T-cell (primary cell): ENCODE data around the gene ERMARD. TPM values are rescaled to one million over a fixed set of nuclear protein-coding genes. Genes with fewer than 3 reads are reported as not detected.
A peak's percentile ranks its signal among the peaks of the same experiment; 100 is the strongest.

Source experiments
- ATAC-seq, 4 experiments: fragments of 200-7000 bp in 3 of 4; fragments of 150-1000 bp in 1 of 4; cut with Tn5 transposase; replicated peaks in 1 of 4; 1 replicate in 3 of 4; 2 replicates in 1 of 4; pipeline ENCODE4 v1.10.0; 2021; ENCODE audit warnings: moderate library complexity in 3 of 4, mild to moderate bottlenecking in 2 of 4, moderate number of reproducible peaks in 1 of 4
- CTCF ChIA-PET, 2 donors: fragments of 300-600 bp; sonication (Branson Sonifier 250); formaldehyde crosslinking; loops; one replicate each; lab custom pipeline; 2022; ENCODE audit warnings: antibody characterized with exemption in 2 of 2; lab: Charles Lee
- POLR2A ChIA-PET, 2 donors: fragments of 300-600 bp; sonication (Branson Sonifier 250); formaldehyde crosslinking; loops; one replicate each; lab custom pipeline; 2022; ENCODE audit warnings: antibody characterized with exemption in 2 of 2; lab: Charles Lee
- DNase-seq, 35 experiments: peaks; one replicate each; pipeline versions ENCODE4 v3.0.0 to v3.0.0-alpha.2; 2013 to 2023
- H3K27ac ChIP-seq: one replicate; pipeline ENCODE4 v1.5.1; 2013; ENCODE audit warnings: low read length
- H3K27me3 ChIP-seq, 2 experiments: replicated peaks in 1 of 2; 1 replicate in 1 of 2; 2 replicates in 1 of 2; pipeline versions ENCODE4 v1.6.1 to v1.7.0; 2013; ENCODE audit warnings: low read length in 1 of 2, mixed read lengths in 1 of 2; ENCODE audit not compliant: control insufficient read depth in 2 of 2, insufficient read depth in 2 of 2; ENCODE audit errors: extremely low read depth in 1 of 2
- H3K36me3 ChIP-seq, 2 donors: 1 replicate in 1 of 2; 2 replicates in 1 of 2; pipeline versions ENCODE4 v1.6.1 to v1.7.0; 2013; ENCODE audit warnings: low read length in 1 of 2; ENCODE audit not compliant: control insufficient read depth in 2 of 2, insufficient read depth in 1 of 2; ENCODE audit errors: extremely low read depth in 1 of 2
- H3K4me1 ChIP-seq, 2 experiments: 1 replicate in 1 of 2; 2 replicates in 1 of 2; pipeline versions ENCODE4 v1.6.1 to v1.7.0; 2013; ENCODE audit warnings: low read length in 2 of 2, mixed read lengths in 1 of 2; ENCODE audit not compliant: insufficient read depth in 2 of 2, control insufficient read depth in 1 of 2; ENCODE audit errors: extremely low read depth in 1 of 2
- H3K4me3 ChIP-seq, 2 donors: 1 replicate in 1 of 2; 2 replicates in 1 of 2; pipeline versions ENCODE4 v1.5.1 to v1.7.0; 2013; ENCODE audit warnings: mild to moderate bottlenecking in 2 of 2, low read length in 1 of 2, moderate library complexity in 1 of 2; ENCODE audit not compliant: control insufficient read depth in 1 of 2; ENCODE audit errors: extremely low read depth in 1 of 2
- H3K9me3 ChIP-seq: 2 replicates; pipeline ENCODE4 v1.7.0; 2013
- H3K27ac Mint-ChIP-seq, 2 donors: one replicate each; pipeline ENCODE4 v1.8.0; 2020 to 2021; ENCODE audit warnings: mild to moderate bottlenecking in 2 of 2, mixed read lengths in 2 of 2
- H3K27me3 Mint-ChIP-seq, 2 donors: one replicate each; pipeline ENCODE4 v1.8.0; 2021 to 2022; ENCODE audit warnings: mixed read lengths in 2 of 2
- H3K36me3 Mint-ChIP-seq: one replicate; pipeline ENCODE4 v1.8.0; 2021; ENCODE audit warnings: mixed read lengths
- H3K4me1 Mint-ChIP-seq, 3 donors: one replicate each; pipeline ENCODE4 v1.8.0; 2020 to 2022; ENCODE audit warnings: mixed read lengths in 3 of 3, mild to moderate bottlenecking in 1 of 3
- H3K4me3 Mint-ChIP-seq, 3 donors: one replicate each; pipeline ENCODE4 v1.8.0; 2020 to 2022; ENCODE audit warnings: mild to moderate bottlenecking in 3 of 3, mixed read lengths in 3 of 3, moderate library complexity in 3 of 3
- H3K9me3 Mint-ChIP-seq, 3 donors: one replicate each; pipeline ENCODE4 v1.8.0; 2020 to 2022; ENCODE audit warnings: mixed read lengths in 3 of 3
- WGBS: methylation state at CpG from one replicate; pipeline ENCODE4 v1.1.5; 2013; ENCODE audit warnings: missing lambda C conversion rate; ENCODE audit not compliant: insufficient coverage; 5-methylcytosine and 5-hydroxymethylcytosine counted together
- total RNA-seq, 35 experiments: library from RNA in 6 of 35; stranded (reverse) in 6 of 35; fragments of 120-200 nt in 1 of 35; gene quantifications; one replicate each; pipeline versions ENCODE4 v1.2.1 to v1.2.4 and lab custom pipeline; 2013 to 2026

The ERMARD gene
- total RNA-seq, 5 donors from 2014 or later (not counting 1 experiment from before 2014, with no cell fraction given), result 24.7 to 35.7 (median 29.9) TPM

- Mint-ChIP-seq H3K36me3 (no peaks in the 10 kb centered on the region), H3K27me3 (peaks cover 30 to 38% of the 10 kb centered on the region in 2 donors), H3K27ac (no peak overlapping the region), H3K4me3 (peak overlapping the region in 1 of 3 donors; percentile 42), H3K4me1 (peaks cover 51 to 55% (median 52%) of the 10 kb centered on the region in 3 donors), H3K9me3 (peaks cover 0 to 4% (median 0%) of the 10 kb centered on the region in 3 donors)
- Histone ChIP-seq H3K27ac (no peak overlapping the region), H3K4me3 (no peak overlapping the region), H3K4me1 (peaks cover 15 to 59% of the 10 kb centered on the region in 2 experiments), H3K36me3 (no peaks in the 10 kb centered on the region), H3K27me3 (peaks cover 0 to 39% of the 10 kb centered on the region in 2 experiments), H3K9me3 (no peaks in the 10 kb centered on the region)
- DNase-seq (no peak), ATAC-seq (no peak)
- ChIA-PET POLR2A (no interaction called here), CTCF (interaction anchor here (1.5 to 5.3 kb wide), 3 partner anchors 14 to 725 kb away, joined by 6 to 44 read pairs (median 11); no protein-coding TSS in a partner anchor)
Observed at GRCh38 chr6:169804427-169804826, 53.0 kb downstream of the ERMARD start.

GRCh38 chr6:169805242-169805838, 53.9 kb downstream of the ERMARD start:
- Histone ChIP-seq H3K4me1 (peaks cover 15 to 60% of the 10 kb centered on the region in 2 experiments), H3K4me3 (no peak overlapping the region), H3K27ac (no peak overlapping the region), H3K9me3 (no peaks in the 10 kb centered on the region), H3K27me3 (peaks cover 0 to 41% of the 10 kb centered on the region in 2 experiments), H3K36me3 (no peaks in the 10 kb centered on the region)
- no peak overlapping the region for H3K27ac Mint-ChIP-seq
- peak in 2 of 4 experiments; percentile 10 to 40 for ATAC-seq
- CTCF ChIA-PET, result interaction anchor here (0.5 to 5.3 kb wide), 4 partner anchors 14 to 458 kb away, joined by 3 to 44 read pairs (median 4); no protein-coding TSS in a partner anchor
- H3K9me3 Mint-ChIP-seq, result peaks cover 0 to 4% (median 0%) of the 10 kb centered on the region in 3 donors
- 11% methylated on average over 7 of the region's 7 CpGs for WGBS
- peak in 1 of 35 experiments; percentile 41 for DNase-seq
- H3K4me1 Mint-ChIP-seq, result peaks cover 54 to 64% (median 59%) of the 10 kb centered on the region in 3 donors
- POLR2A ChIA-PET, result interaction anchor here in 1 of 2 donors (0.6 kb wide), 1 partner anchor 77 kb away, joined by 3 read pairs; no protein-coding TSS in a partner anchor
- H3K27me3 Mint-ChIP-seq, result peaks cover 33 to 42% of the 10 kb centered on the region in 2 donors
- peak overlapping the region in 1 of 3 donors; percentile 42 for H3K4me3 Mint-ChIP-seq
- no peaks in the 10 kb centered on the region for H3K36me3 Mint-ChIP-seq

DNA sequence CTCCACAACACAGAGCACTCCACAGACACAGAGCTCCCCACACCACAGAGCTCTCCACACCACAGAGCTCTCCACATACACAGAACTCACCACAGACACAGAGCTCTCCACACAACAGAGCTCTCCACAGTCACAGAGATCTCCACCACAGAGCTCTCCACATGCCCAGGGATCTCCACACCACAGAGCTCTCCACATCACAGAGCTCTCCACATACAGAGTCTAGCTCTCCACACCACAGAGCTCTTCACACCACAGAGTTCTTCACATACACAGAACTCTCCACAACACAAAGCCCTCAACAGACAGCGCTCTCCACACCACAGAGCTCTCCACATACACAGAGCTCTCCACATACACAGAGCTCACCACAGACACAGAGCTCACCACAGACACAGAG, 55.3 kb downstream of the ERMARD start:
- Histone ChIP-seq H3K4me1 (peaks cover 15 to 63% of the 10 kb centered on the region in 2 experiments), H3K9me3 (no peaks in the 10 kb centered on the region), H3K36me3 (no peaks in the 10 kb centered on the region), H3K27ac (no peak overlapping the region), H3K4me3 (no peak overlapping the region), H3K27me3 (peaks cover 0 to 41% of the 10 kb centered on the region in 2 experiments)
- Mint-ChIP-seq H3K27ac (peak overlapping the region in 1 of 2 donors; percentile 13), H3K27me3 (peaks cover 29 to 41% of the 10 kb centered on the region in 2 donors), H3K36me3 (no peaks in the 10 kb centered on the region), H3K4me3 (peak overlapping the region in 1 of 3 donors; percentile 42), H3K9me3 (peaks cover 0 to 4% (median 0%) of the 10 kb centered on the region in 3 donors), H3K4me1 (peaks cover 56 to 69% (median 59%) of the 10 kb centered on the region in 3 donors)
- DNase-seq (peak in 16 of 35 experiments; percentile 12 to 65 (median 28)), ATAC-seq (peak in 3 of 4 experiments; percentile 36 to 64 (median 39))
- WGBS, result no CpG with 5 or more reads among the region's 1 CpG
- ChIA-PET POLR2A (no interaction called here), CTCF (interaction anchor here (0.9 to 5.3 kb wide), 5 partner anchors 16 to 723 kb away, joined by 3 to 44 read pairs (median 3); no protein-coding TSS in a partner anchor)

DNA sequence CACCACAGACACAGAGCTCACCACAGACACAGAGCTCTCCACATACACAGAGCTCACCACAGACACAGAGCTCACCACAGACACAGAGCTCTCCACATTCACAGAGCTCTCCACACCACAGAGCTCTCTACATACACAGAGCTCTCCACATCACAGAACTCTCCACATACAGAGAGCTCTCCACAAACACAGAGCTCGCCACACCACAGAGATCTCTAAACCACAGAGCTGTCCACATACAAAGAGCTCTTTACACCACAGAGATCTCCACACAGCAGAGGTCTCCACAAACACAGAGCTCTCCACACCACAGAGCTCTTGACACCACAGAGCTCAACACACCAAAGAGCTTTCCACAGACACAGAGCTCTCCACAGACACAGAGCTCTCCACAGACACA, 55.8 kb downstream of the ERMARD start:
- peak in 2 of 4 experiments; percentile 23 to 42 for ATAC-seq
- no peaks in the 10 kb centered on the region for H3K36me3 ChIP-seq
- Mint-ChIP-seq H3K27me3 (peaks cover 29 to 39% of the 10 kb centered on the region in 2 donors), H3K36me3 (no peaks in the 10 kb centered on the region), H3K4me3 (peak overlapping the region in 1 of 3 donors; percentile 42), H3K27ac (peak overlapping the region; percentile 12 to 66), H3K4me1 (peaks cover 56 to 69% (median 59%) of the 10 kb centered on the region in 3 donors), H3K9me3 (peaks cover 0 to 4% (median 0%) of the 10 kb centered on the region in 3 donors)
- peaks cover 0 to 41% of the 10 kb centered on the region in 2 experiments for H3K27me3 ChIP-seq
- 0% methylated on average over 1 of the region's 1 CpG for WGBS
- ChIA-PET CTCF (interaction anchor here (0.5 to 5.3 kb wide), 5 partner anchors 12 to 106 kb away, joined by 3 to 44 read pairs (median 3); no protein-coding TSS in a partner anchor), POLR2A (no interaction called here)
- no peak overlapping the region for H3K4me3 ChIP-seq
- H3K27ac ChIP-seq, result peak overlapping the region; percentile 34
- DNase-seq, result peak in 8 of 35 experiments; percentile 11 to 55 (median 24)
- H3K4me1 ChIP-seq, result peaks cover 15 to 63% of the 10 kb centered on the region in 2 experiments
- H3K9me3 ChIP-seq, result no peaks in the 10 kb centered on the region

- POLR2A ChIA-PET, result no interaction called here
- CTCF ChIA-PET, result interaction anchor here in 1 of 2 donors (0.5 to 5.3 kb wide), 2 partner anchors 11 to 18 kb away, joined by 3 to 44 read pairs; no protein-coding TSS in a partner anchor
- Mint-ChIP-seq H3K36me3 (no peaks in the 10 kb centered on the region), H3K4me3 (peak overlapping the region in 1 of 3 donors; percentile 42), H3K27ac (peak overlapping the region; percentile 5 to 66), H3K9me3 (peaks cover 0 to 4% (median 0%) of the 10 kb centered on the region in 3 donors), H3K27me3 (peaks cover 29 to 37% of the 10 kb centered on the region in 2 donors), H3K4me1 (peaks cover 52 to 65% (median 57%) of the 10 kb centered on the region in 3 donors)
- WGBS, result 84% methylated on average over 4 of the region's 9 CpGs
- no peaks in the 10 kb centered on the region for H3K36me3 ChIP-seq
- H3K4me3 ChIP-seq, result no peak overlapping the region
- DNase-seq, result no peak
- peaks cover 0 to 41% of the 10 kb centered on the region in 2 experiments for H3K27me3 ChIP-seq
- no peaks in the 10 kb centered on the region for H3K9me3 ChIP-seq
- H3K4me1 ChIP-seq, result peaks cover 14 to 60% of the 10 kb centered on the region in 2 experiments
- no peak for ATAC-seq
- no peak overlapping the region for H3K27ac ChIP-seq
Observed at GRCh38 chr6:169807699-169808607, 56.5 kb downstream of the ERMARD start.
